HepG2 (cell line): ENCODE measurements around the gene NUDCD2.

Experiments used
- ARNT ChIP-seq: fragments of 450-650 bp; IDR thresholded peaks from 2 replicates; pipeline ENCODE4 v1.6.1; 2017
- HNRNPLL ChIP-seq: fragments of 200-400 bp; formaldehyde crosslinking; IDR thresholded peaks from 2 replicates; pipeline ENCODE4 v1.6.1; 2017; ENCODE audit warnings: mild to moderate bottlenecking, low read depth, low read length; ENCODE audit not compliant: poor library complexity, severe bottlenecking
- MAFK ChIP-seq, 2 experiments: IDR thresholded peaks in 1 of 2; conservative IDR thresholded peaks in 1 of 2; 2 replicates each; pipeline ENCODE4 v1.6.1; 2011; ENCODE audit warnings: improper control_type of control experiment in 2 of 2, low read length in 2 of 2
- MAZ ChIP-seq, 2 experiments: sonication (generic) in 1 of 2; formaldehyde crosslinking in 1 of 2; IDR thresholded peaks; 2 replicates each; pipeline versions ENCODE4 v1.5.0 to v1.6.1; 2012 to 2020; ENCODE audit warnings: low read depth in 2 of 2, mild to moderate bottlenecking in 2 of 2, borderline replicate concordance in 1 of 2, improper control_type of control experiment in 1 of 2, low read length in 1 of 2, missing genetic modification reagents in 1 of 2, moderate library complexity in 1 of 2
- MYC ChIP-seq: sonication (generic); formaldehyde crosslinking; IDR thresholded peaks from 2 replicates; pipeline ENCODE4 v1.9.0; 2021; ENCODE audit warnings: missing genetic modification reagents, borderline replicate concordance
- ONECUT2 ChIP-seq: sonication (generic); formaldehyde crosslinking; IDR thresholded peaks from 2 replicates; pipeline ENCODE4 v1.4.0; 2020; ENCODE audit warnings: missing genetic modification reagents
- POLR2AphosphoS5 ChIP-seq: IDR thresholded peaks from 2 replicates; pipeline ENCODE4 v1.6.1; 2012; ENCODE audit warnings: low read depth, low read length
- SCMH1 ChIP-seq: sonication (generic); formaldehyde crosslinking; IDR thresholded peaks from 2 replicates; pipeline ENCODE4 v1.9.0; 2021; ENCODE audit warnings: missing genetic modification reagents, mild to moderate bottlenecking, borderline replicate concordance
- SIN3A ChIP-seq: IDR thresholded peaks from 2 replicates; pipeline ENCODE4 v1.6.1; 2011; ENCODE audit warnings: low read depth, mild to moderate bottlenecking, control low read depth, low read length, borderline replicate concordance
- TGIF2 ChIP-seq: IDR thresholded peaks from 2 replicates; pipeline ENCODE4 v1.6.1; 2016; ENCODE audit warnings: control low read depth, missing compliant biosample characterization
- TF ChIP-seq, protein P1 (sequence below): sonication (generic); formaldehyde crosslinking; IDR thresholded peaks from 2 replicates; pipeline ENCODE4 v1.5.0; 2020; ENCODE audit warnings: missing genetic modification reagents
- TF ChIP-seq, protein P2 (sequence below): sonication (generic); formaldehyde crosslinking; IDR thresholded peaks from 2 replicates; pipeline ENCODE4 v1.5.0; 2020; ENCODE audit warnings: mild to moderate bottlenecking, missing genetic modification reagents, moderate library complexity
- TF ChIP-seq, protein P3 (sequence below): sonication (generic); formaldehyde crosslinking; conservative IDR thresholded peaks from 2 replicates; pipeline ENCODE4 v1.8.1; 2023; ENCODE audit warnings: missing genetic modification reagents

DNA sequence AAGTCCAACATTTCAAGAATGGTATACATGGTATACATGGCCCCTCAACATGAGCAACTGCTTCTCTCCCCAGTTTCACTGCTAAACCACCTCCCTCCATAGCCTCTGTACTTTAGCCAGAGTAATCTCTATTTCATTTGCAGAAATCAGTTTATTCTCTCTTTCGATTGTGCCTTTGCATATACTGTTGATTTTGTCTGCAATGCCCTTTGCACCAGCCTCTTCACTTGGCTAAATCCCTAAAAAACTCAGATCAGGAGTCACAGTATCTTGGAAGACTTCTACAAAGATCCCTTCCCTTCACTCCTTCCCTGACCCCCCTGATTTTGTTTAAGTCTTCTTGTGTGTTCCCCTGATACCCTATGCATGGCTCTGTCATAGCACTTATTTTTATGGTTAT is 27.4 kb downstream of the NUDCD2 start:
- no peak for TF ChIP-seq TGIF2 (CRISPR knock-in tag)
- TF ChIP-seq, protein P1, sequence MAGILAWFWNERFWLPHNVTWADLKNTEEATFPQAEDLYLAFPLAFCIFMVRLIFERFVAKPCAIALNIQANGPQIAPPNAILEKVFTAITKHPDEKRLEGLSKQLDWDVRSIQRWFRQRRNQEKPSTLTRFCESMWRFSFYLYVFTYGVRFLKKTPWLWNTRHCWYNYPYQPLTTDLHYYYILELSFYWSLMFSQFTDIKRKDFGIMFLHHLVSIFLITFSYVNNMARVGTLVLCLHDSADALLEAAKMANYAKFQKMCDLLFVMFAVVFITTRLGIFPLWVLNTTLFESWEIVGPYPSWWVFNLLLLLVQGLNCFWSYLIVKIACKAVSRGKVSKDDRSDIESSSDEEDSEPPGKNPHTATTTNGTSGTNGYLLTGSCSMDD, result no peak
- no peak for TF ChIP-seq MYC (CRISPR knock-in tag)
- no peak for TF ChIP-seq MAZ (IDR thresholded peaks at IDR 0.05; ENCODE audit: borderline replicate concordance, low read depth, low read length)
- no peak for TF ChIP-seq MAZ (CRISPR knock-in tag; IDR thresholded peaks at IDR 0.05; ENCODE audit: low read depth)
- TF ChIP-seq, protein P2, sequence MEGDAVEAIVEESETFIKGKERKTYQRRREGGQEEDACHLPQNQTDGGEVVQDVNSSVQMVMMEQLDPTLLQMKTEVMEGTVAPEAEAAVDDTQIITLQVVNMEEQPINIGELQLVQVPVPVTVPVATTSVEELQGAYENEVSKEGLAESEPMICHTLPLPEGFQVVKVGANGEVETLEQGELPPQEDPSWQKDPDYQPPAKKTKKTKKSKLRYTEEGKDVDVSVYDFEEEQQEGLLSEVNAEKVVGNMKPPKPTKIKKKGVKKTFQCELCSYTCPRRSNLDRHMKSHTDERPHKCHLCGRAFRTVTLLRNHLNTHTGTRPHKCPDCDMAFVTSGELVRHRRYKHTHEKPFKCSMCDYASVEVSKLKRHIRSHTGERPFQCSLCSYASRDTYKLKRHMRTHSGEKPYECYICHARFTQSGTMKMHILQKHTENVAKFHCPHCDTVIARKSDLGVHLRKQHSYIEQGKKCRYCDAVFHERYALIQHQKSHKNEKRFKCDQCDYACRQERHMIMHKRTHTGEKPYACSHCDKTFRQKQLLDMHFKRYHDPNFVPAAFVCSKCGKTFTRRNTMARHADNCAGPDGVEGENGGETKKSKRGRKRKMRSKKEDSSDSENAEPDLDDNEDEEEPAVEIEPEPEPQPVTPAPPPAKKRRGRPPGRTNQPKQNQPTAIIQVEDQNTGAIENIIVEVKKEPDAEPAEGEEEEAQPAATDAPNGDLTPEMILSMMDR (CRISPR knock-in tag), result no peak
- no peak for TF ChIP-seq MAFK (conservative IDR thresholded peaks at IDR 0.05 in 1 of 2, IDR thresholded peaks at IDR 0.05 in 1 of 2; ENCODE audit: low read length in 2 of 2)
- TF ChIP-seq, protein P3, sequence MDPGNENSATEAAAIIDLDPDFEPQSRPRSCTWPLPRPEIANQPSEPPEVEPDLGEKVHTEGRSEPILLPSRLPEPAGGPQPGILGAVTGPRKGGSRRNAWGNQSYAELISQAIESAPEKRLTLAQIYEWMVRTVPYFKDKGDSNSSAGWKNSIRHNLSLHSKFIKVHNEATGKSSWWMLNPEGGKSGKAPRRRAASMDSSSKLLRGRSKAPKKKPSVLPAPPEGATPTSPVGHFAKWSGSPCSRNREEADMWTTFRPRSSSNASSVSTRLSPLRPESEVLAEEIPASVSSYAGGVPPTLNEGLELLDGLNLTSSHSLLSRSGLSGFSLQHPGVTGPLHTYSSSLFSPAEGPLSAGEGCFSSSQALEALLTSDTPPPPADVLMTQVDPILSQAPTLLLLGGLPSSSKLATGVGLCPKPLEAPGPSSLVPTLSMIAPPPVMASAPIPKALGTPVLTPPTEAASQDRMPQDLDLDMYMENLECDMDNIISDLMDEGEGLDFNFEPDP, result no peak
- TF ChIP-seq SCMH1 (CRISPR knock-in tag), result no peak
- no peak for TF ChIP-seq ARNT
- no peak for TF ChIP-seq SIN3A
- no peak for TF ChIP-seq ONECUT2 (CRISPR knock-in tag)
- no peak for TF ChIP-seq HNRNPLL
- TF ChIP-seq POLR2AphosphoS5, result no peak
